HepG2 (cell line): ENCODE measurements around the gene MAB21L4. TPM values are rescaled to one million over a fixed set of nuclear protein-coding genes. Genes with fewer than 3 reads are reported as not detected.
A peak's percentile ranks its signal among the peaks of the same experiment; 100 is the strongest.

Experiments used
- CBX5 ChIP-seq: sonication (generic); formaldehyde crosslinking; IDR thresholded peaks from 2 replicates; pipeline ENCODE4 v1.4.0; 2020; ENCODE audit warnings: missing genetic modification reagents, borderline replicate concordance
- FOSL1 ChIP-seq: sonication (generic); formaldehyde crosslinking; IDR thresholded peaks from 2 replicates; pipeline ENCODE4 v1.9.0; 2021; ENCODE audit warnings: missing genetic modification reagents, borderline replicate concordance
- GATAD2A ChIP-seq: IDR thresholded peaks from 2 replicates; pipeline ENCODE4 v1.6.1; 2016
- MAFK ChIP-seq, 2 experiments: IDR thresholded peaks in 1 of 2; conservative IDR thresholded peaks in 1 of 2; 2 replicates each; pipeline ENCODE4 v1.6.1; 2011; ENCODE audit warnings: improper control_type of control experiment in 2 of 2, low read length in 2 of 2
- MIER3 ChIP-seq: IDR thresholded peaks from 2 replicates; pipeline ENCODE4 v1.6.1; 2016; ENCODE audit warnings: missing compliant biosample characterization, borderline replicate concordance
- NFATC3 ChIP-seq: sonication (generic); formaldehyde crosslinking; IDR thresholded peaks from 2 replicates; pipeline ENCODE4 v1.5.1; 2020; ENCODE audit warnings: mild to moderate bottlenecking, missing genetic modification reagents
- NONO ChIP-seq, 2 experiments: fragments of 450-650 bp in 1 of 2; sonication (generic) in 1 of 2; formaldehyde crosslinking in 1 of 2; IDR thresholded peaks in 1 of 2; conservative IDR thresholded peaks in 1 of 2; 2 replicates each; pipeline versions ENCODE4 v1.6.1 to v1.8.0; 2017 to 2022; ENCODE audit warnings: mild to moderate bottlenecking in 1 of 2, missing genetic modification reagents in 1 of 2, moderate library complexity in 1 of 2
- PHF5A ChIP-seq: IDR thresholded peaks from one replicate; pipeline ENCODE4 v1.6.1; 2018; ENCODE audit warnings: low read depth, missing genetic modification reagents; ENCODE audit not compliant: unreplicated experiment
- PLSCR1 ChIP-seq: sonication (generic); formaldehyde crosslinking; IDR thresholded peaks from 2 replicates; pipeline ENCODE4 v1.5.0; 2020; ENCODE audit warnings: missing genetic modification reagents, mild to moderate bottlenecking, borderline replicate concordance
- TOPORS ChIP-seq: sonication (generic); formaldehyde crosslinking; IDR thresholded peaks from 2 replicates; pipeline ENCODE4 v1.8.0; 2023; ENCODE audit warnings: mild to moderate bottlenecking, missing genetic modification reagents
- U2AF1 ChIP-seq: fragments of 200-400 bp; formaldehyde crosslinking; optimal IDR thresholded peaks from 2 replicates; pipeline ENCODE3; 2017; ENCODE audit warnings: mild to moderate bottlenecking, low read depth, low read length
- ZNF160 ChIP-seq: sonication (generic); formaldehyde crosslinking; IDR thresholded peaks from 2 replicates; pipeline ENCODE4 v1.8.0; 2022; ENCODE audit warnings: mild to moderate bottlenecking, inconsistent platforms, missing genetic modification reagents
- ZNF230 ChIP-seq: sonication (generic); formaldehyde crosslinking; IDR thresholded peaks from 2 replicates; pipeline ENCODE4 v1.4.0; 2020; ENCODE audit warnings: mild to moderate bottlenecking, missing genetic modification reagents
- ZNF24 ChIP-seq: fragments of 450-650 bp; IDR thresholded peaks from 2 replicates; pipeline ENCODE4 v1.6.1; 2017; ENCODE audit warnings: antibody characterized with exemption, mild to moderate bottlenecking
- ZNF446 ChIP-seq: sonication (generic); formaldehyde crosslinking; IDR thresholded peaks from 2 replicates; pipeline ENCODE4 v1.5.0; 2020; ENCODE audit warnings: mild to moderate bottlenecking, missing genetic modification reagents
- ZNF614 ChIP-seq: IDR thresholded peaks from 2 replicates; pipeline ENCODE4 v1.6.1; 2018; ENCODE audit warnings: missing biosample characterization, missing genetic modification reagents, inconsistent platforms, borderline replicate concordance
- polyA plus RNA-seq, 8 experiments: library from polyadenylated mRNA; depleted of rRNA in 3 of 8; stranded (reverse) in 7 of 8; unstranded in 1 of 8; fragments of >200 nt; fragmentation: Illumina TruSeq in 4 of 8; extraction: Trizol in 4 of 8; gene quantifications; 2 replicates each; pipeline versions ENCODE4 v1.2.1 to v1.2.3, GENCODE V29; 2011 to 2016; ENCODE audit warnings: low read depth in 4 of 8, missing spikeins in 1 of 8, mixed read lengths in 1 of 8; ENCODE audit not compliant: insufficient read depth in 1 of 8
- total RNA-seq, 5 experiments: library from RNA; depleted of rRNA; stranded (reverse); fragments of >200 nt; fragmentation: Illumina TruSeq; extraction: Trizol; gene quantifications; 2 replicates each; pipeline ENCODE4 v1.2.3, GENCODE V29; 2016; ENCODE audit warnings: low read depth in 1 of 5
- TF ChIP-seq, protein P1 (sequence below): sonication (generic); formaldehyde crosslinking; IDR thresholded peaks from 2 replicates; pipeline ENCODE4 v1.5.1; 2020; ENCODE audit warnings: missing genetic modification reagents, mild to moderate bottlenecking, borderline replicate concordance
- TF ChIP-seq, protein P2 (sequence below), 2 experiments: fragments of 450-650 bp in 1 of 2; sonication (generic) in 1 of 2; formaldehyde crosslinking in 1 of 2; IDR thresholded peaks; 2 replicates each; pipeline versions ENCODE4 v1.6.1 to v1.8.0; 2016 to 2022; ENCODE audit warnings: antibody characterized with exemption in 1 of 2, mild to moderate bottlenecking in 1 of 2, missing genetic modification reagents in 1 of 2

MAB21L4 gene
- total and polyA plus RNA-seq, 2 of the 13 experiments (the other 11 are each of a cell fraction or from before 2014, with no cell fraction given) = 3.0 to 14.0 TPM

GRCh38 chr2:240851078-240851991 is 44.6 kb downstream of the MAB21L4 start (continued):
- TF ChIP-seq ZNF446 (CRISPR knock-in tag) (no peak), CBX5 (CRISPR knock-in tag) (peak; percentile 64; the same call in 1 of the 2 replicates), TOPORS (CRISPR knock-in tag) (no peak), GATAD2A (peak; percentile 65), ZNF230 (CRISPR knock-in tag) (no peak), NONO (IDR thresholded peaks at IDR 0.05) (no peak), NONO (CRISPR knock-in tag; conservative IDR thresholded peaks at IDR 0.05) (no peak), NFATC3 (CRISPR knock-in tag) (no peak), MIER3 (0 out of 2 replicates have a peak, but pooled peaks have one; percentile 33), MAFK (conservative IDR thresholded peaks at IDR 0.05 in 1 of 2, IDR thresholded peaks at IDR 0.05 in 1 of 2; ENCODE audit: low read length in 2 of 2) (no peak), FOSL1 (CRISPR knock-in tag) (no peak), ZNF24 (no peak), ZNF160 (CRISPR knock-in tag) (no peak), PHF5A (CRISPR knock-in tag) (no peak), PLSCR1 (CRISPR knock-in tag) (no peak), U2AF1 (no peak), ZNF614 (CRISPR knock-in tag) (no peak)
- TF ChIP-seq, protein P1, sequence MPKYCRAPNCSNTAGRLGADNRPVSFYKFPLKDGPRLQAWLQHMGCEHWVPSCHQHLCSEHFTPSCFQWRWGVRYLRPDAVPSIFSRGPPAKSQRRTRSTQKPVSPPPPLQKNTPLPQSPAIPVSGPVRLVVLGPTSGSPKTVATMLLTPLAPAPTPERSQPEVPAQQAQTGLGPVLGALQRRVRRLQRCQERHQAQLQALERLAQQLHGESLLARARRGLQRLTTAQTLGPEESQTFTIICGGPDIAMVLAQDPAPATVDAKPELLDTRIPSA (CRISPR knock-in tag) = no peak
- TF ChIP-seq, protein P2, sequence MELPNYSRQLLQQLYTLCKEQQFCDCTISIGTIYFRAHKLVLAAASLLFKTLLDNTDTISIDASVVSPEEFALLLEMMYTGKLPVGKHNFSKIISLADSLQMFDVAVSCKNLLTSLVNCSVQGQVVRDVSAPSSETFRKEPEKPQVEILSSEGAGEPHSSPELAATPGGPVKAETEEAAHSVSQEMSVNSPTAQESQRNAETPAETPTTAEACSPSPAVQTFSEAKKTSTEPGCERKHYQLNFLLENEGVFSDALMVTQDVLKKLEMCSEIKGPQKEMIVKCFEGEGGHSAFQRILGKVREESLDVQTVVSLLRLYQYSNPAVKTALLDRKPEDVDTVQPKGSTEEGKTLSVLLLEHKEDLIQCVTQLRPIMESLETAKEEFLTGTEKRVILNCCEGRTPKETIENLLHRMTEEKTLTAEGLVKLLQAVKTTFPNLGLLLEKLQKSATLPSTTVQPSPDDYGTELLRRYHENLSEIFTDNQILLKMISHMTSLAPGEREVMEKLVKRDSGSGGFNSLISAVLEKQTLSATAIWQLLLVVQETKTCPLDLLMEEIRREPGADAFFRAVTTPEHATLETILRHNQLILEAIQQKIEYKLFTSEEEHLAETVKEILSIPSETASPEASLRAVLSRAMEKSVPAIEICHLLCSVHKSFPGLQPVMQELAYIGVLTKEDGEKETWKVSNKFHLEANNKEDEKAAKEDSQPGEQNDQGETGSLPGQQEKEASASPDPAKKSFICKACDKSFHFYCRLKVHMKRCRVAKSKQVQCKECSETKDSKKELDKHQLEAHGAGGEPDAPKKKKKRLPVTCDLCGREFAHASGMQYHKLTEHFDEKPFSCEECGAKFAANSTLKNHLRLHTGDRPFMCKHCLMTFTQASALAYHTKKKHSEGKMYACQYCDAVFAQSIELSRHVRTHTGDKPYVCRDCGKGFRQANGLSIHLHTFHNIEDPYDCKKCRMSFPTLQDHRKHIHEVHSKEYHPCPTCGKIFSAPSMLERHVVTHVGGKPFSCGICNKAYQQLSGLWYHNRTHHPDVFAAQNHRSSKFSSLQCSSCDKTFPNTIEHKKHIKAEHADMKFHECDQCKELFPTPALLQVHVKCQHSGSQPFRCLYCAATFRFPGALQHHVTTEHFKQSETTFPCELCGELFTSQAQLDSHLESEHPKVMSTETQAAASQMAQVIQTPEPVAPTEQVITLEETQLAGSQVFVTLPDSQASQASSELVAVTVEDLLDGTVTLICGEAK (IDR thresholded peaks at IDR 0.05) = no peak
- TF ChIP-seq, protein P2 (CRISPR knock-in tag; IDR thresholded peaks at IDR 0.05) = no peak
